Amniotic epithelial cell (primary cell): ENCODE measurements around the gene CDK17.

Experiments used
- DNase-seq: peaks from one replicate; pipeline ENCODE4 v3.0.0-alpha.2; 2010; ENCODE audit warnings: low read depth

Gene CDK17

GRCh38 chr12:96263449-96263902 is 136.8 kb downstream of the CDK17 start:
- DNase-seq, result no peak

- no peak for DNase-seq
Observed at GRCh38 chr12:96261557-96261956, 138.7 kb downstream of the CDK17 start.

- DNase-seq, result no peak
Observed at GRCh38 chr12:96260644-96261043, 139.6 kb downstream of the CDK17 start.

- DNase-seq, result peak; percentile 41
Observed at GRCh38 chr12:96260231-96260630, 140.0 kb downstream of the CDK17 start.

- no peak for DNase-seq
Observed at GRCh38 chr12:96258104-96258961, 141.9 kb downstream of the CDK17 start.

GRCh38 chr12:96257550-96258103 is 142.6 kb downstream of the CDK17 start:
- no peak for DNase-seq

GRCh38 chr12:96256672-96257361 is 143.4 kb downstream of the CDK17 start:
- no peak for DNase-seq

- DNase-seq, result no peak
Observed at GRCh38 chr12:96255077-96255476, 145.2 kb downstream of the CDK17 start.

- no peak for DNase-seq
Observed at GRCh38 chr12:96250119-96250685, 150.0 kb downstream of the CDK17 start.

- peak; percentile 79 for DNase-seq
Observed at GRCh38 chr12:96249196-96250118, 150.8 kb downstream of the CDK17 start.

GRCh38 chr12:96248136-96248931 is 151.9 kb downstream of the CDK17 start:
- DNase-seq, result no peak

GRCh38 chr12:96247563-96247962 is 152.7 kb downstream of the CDK17 start:
- no peak for DNase-seq

GRCh38 chr12:96246926-96247505 is 153.2 kb downstream of the CDK17 start:
- DNase-seq, result no peak

- no peak for DNase-seq
Observed at GRCh38 chr12:96244826-96245225, 155.4 kb downstream of the CDK17 start.

- DNase-seq, result no peak
Observed at GRCh38 chr12:96242597-96242996, 157.6 kb downstream of the CDK17 start.

GRCh38 chr12:96241846-96242256 is 158.4 kb downstream of the CDK17 start:
- DNase-seq, result peak; percentile 84

- DNase-seq, result no peak
Observed at GRCh38 chr12:96241431-96241830, 158.8 kb downstream of the CDK17 start.

GRCh38 chr12:96240656-96241055 is 159.6 kb downstream of the CDK17 start:
- peak; percentile 46 for DNase-seq

GRCh38 chr12:96239711-96240635 is 160.3 kb downstream of the CDK17 start:
- peak; percentile 75 for DNase-seq
